HEK293T (cell line): ENCODE results near the gene EXD3.
"Not testable (repeated sequence)": the region's sequence is repeated elsewhere in the genome, so short reads cannot be mapped to it uniquely, and the experiment has no call there.

ENCODE experiments used
- CTCF ChIA-PET: fragments of 350-600 bp; formaldehyde crosslinking; extraction: SDS; loops from one replicate; lab custom pipeline; 2021; ENCODE audit warnings: antibody characterized with exemption, inconsistent platforms; lab: Yijun Ruan, JAX
- POLR2A ChIA-PET: fragments of 350-600 bp; formaldehyde crosslinking; extraction: SDS; loops from one replicate; lab custom pipeline; 2020; ENCODE audit warnings: antibody characterized with exemption, inconsistent platforms; lab: Yijun Ruan, JAX
- DNase-seq: peaks from one replicate; pipeline ENCODE4 v3.0.0; 2012; ENCODE audit warnings: mixed read lengths; ENCODE audit errors: extremely low spot score
- ARNT ChIP-seq: fragments of 450-650 bp; IDR thresholded peaks from 2 replicates; pipeline ENCODE4 v1.6.1; 2017; ENCODE audit warnings: mild to moderate bottlenecking
- BHLHE40 ChIP-seq: fragments of 450-650 bp; IDR thresholded peaks from 2 replicates; pipeline ENCODE4 v1.6.1; 2016; ENCODE audit warnings: mild to moderate bottlenecking, moderate library complexity, borderline replicate concordance
- CTBP1 ChIP-seq: fragments of 450-650 bp; IDR thresholded peaks from 2 replicates; pipeline ENCODE4 v1.6.1; 2016; ENCODE audit warnings: borderline replicate concordance
- ELF4 ChIP-seq: fragments of 450-650 bp; IDR thresholded peaks from 2 replicates; pipeline ENCODE4 v1.6.1; 2017; ENCODE audit warnings: antibody characterized with exemption
- FOXA1 ChIP-seq: fragments of 450-650 bp; IDR thresholded peaks from 2 replicates; pipeline ENCODE4 v1.6.1; 2016; ENCODE audit warnings: mild to moderate bottlenecking
- FOXK2 ChIP-seq: fragments of 450-650 bp; IDR thresholded peaks from 2 replicates; pipeline ENCODE4 v1.6.1; 2016; ENCODE audit warnings: mild to moderate bottlenecking
- FOXM1 ChIP-seq: fragments of 450-650 bp; IDR thresholded peaks from 2 replicates; pipeline ENCODE4 v1.6.1; 2017; ENCODE audit warnings: mild to moderate bottlenecking, borderline replicate concordance
- HDGF ChIP-seq: fragments of 450-650 bp; IDR thresholded peaks from 2 replicates; pipeline ENCODE4 v1.6.1; 2017; ENCODE audit warnings: antibody characterized with exemption, borderline replicate concordance
- L3MBTL2 ChIP-seq: fragments of 450-650 bp; conservative IDR thresholded peaks from 2 replicates; pipeline ENCODE4 v1.6.1; 2016; ENCODE audit warnings: mild to moderate bottlenecking
- LEF1 ChIP-seq: fragments of 450-650 bp; IDR thresholded peaks from 2 replicates; pipeline ENCODE4 v1.6.1; 2017; ENCODE audit warnings: mild to moderate bottlenecking, borderline replicate concordance
- NFRKB ChIP-seq: fragments of 450-650 bp; IDR thresholded peaks from 2 replicates; pipeline ENCODE4 v1.6.1; 2016; ENCODE audit warnings: mild to moderate bottlenecking, moderate library complexity
- SP1 ChIP-seq: fragments of 450-650 bp; IDR thresholded peaks from 2 replicates; pipeline ENCODE4 v1.6.1; 2017
- SUZ12 ChIP-seq: fragments of 450-650 bp; IDR thresholded peaks from 2 replicates; pipeline ENCODE4 v1.6.1; 2016; ENCODE audit warnings: mild to moderate bottlenecking
- TARDBP ChIP-seq: fragments of 450-650 bp; IDR thresholded peaks from 2 replicates; pipeline ENCODE4 v1.6.1; 2016
- ZNF384 ChIP-seq: fragments of 450-650 bp; IDR thresholded peaks from 2 replicates; pipeline ENCODE4 v1.6.1; 2016
- TF ChIP-seq, protein P1 (sequence below): fragments of 450-650 bp; IDR thresholded peaks from 2 replicates; pipeline ENCODE4 v1.6.1; 2016

Gene EXD3

GRCh38 chr9:137411645-137412380 lies 11.1 kb downstream of the EXD3 start:
- DNase-seq, result no peak

DNA sequence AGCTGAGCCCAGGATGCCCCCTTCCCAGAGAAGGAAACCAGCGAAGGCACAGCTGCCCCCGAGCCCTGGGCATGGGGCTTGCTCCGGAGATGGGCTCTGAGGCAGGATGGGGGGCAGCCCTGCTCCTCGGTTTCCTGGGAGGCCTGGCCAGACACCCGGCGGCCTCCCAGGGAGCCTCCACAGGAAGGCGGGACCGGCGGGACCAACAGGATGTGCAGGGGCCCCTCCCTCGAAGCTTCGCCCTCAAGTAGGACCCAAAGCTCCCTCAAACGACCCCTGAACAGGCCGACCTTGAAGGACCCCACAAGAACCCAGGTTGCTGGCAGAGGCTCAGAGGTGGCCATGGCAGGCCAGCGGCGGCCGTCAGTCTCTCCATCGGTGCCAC lies 11.7 kb downstream of the EXD3 start:
- TF ChIP-seq FOXA1 (no peak), TARDBP (no peak), FOXK2 (no peak), SUZ12 (no peak), ELF4 (no peak), LEF1 (no peak), NFRKB (no peak), ZNF384 (no peak), SP1 (no peak), CTBP1 (no peak), BHLHE40 (no peak), HDGF (no peak), FOXM1 (no peak), ARNT (no peak)
- TF ChIP-seq, protein P1, sequence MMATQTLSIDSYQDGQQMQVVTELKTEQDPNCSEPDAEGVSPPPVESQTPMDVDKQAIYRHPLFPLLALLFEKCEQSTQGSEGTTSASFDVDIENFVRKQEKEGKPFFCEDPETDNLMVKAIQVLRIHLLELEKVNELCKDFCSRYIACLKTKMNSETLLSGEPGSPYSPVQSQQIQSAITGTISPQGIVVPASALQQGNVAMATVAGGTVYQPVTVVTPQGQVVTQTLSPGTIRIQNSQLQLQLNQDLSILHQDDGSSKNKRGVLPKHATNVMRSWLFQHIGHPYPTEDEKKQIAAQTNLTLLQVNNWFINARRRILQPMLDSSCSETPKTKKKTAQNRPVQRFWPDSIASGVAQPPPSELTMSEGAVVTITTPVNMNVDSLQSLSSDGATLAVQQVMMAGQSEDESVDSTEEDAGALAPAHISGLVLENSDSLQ, result no peak
- POLR2A ChIA-PET, result interaction anchor here (2.0 kb wide), 1 partner anchor 109 kb away, joined by 5 read pairs; the partner anchor contains the start of gene NRARP
- no peak for DNase-seq
- CTCF ChIA-PET, result no interaction called here

More at GRCh38 chr9:137411645-137412380, 11.1 kb downstream of the EXD3 start:
- no peak for TF ChIP-seq NFRKB
- TF ChIP-seq FOXA1, result no peak
- no peak for TF ChIP-seq FOXK2
- no peak for TF ChIP-seq L3MBTL2
- TF ChIP-seq FOXM1, result no peak
- TF ChIP-seq ARNT, result no peak
- no peak for TF ChIP-seq CTBP1
- TF ChIP-seq HDGF, result no peak
- TF ChIP-seq ELF4, result no peak
- no peak for TF ChIP-seq SP1
- no peak for TF ChIP-seq ZNF384
- ChIA-PET POLR2A (interaction anchor here (2.0 kb wide), 2 partner anchors 11 to 110 kb away, joined by 5 to 6 read pairs; partner anchors contain the start of genes EXD3, NOXA1 and NRARP), CTCF (interaction anchor here (0.8 kb wide), 1 partner anchor 11 kb away, joined by 3 read pairs; no protein-coding TSS in a partner anchor)

- POLR2A ChIA-PET, result no interaction called here
- CTCF ChIA-PET, result no interaction called here
- TF ChIP-seq TARDBP, result no peak
- no peak for TF ChIP-seq NFRKB
- TF ChIP-seq FOXK2, result no peak
- TF ChIP-seq CTBP1, result no peak
- no peak for TF ChIP-seq ZNF384
- TF ChIP-seq HDGF, result no peak
- no peak for TF ChIP-seq ARNT
- TF ChIP-seq BHLHE40, result no peak
- no peak for DNase-seq
Observed at GRCh38 chr9:137410891-137411249, 12.1 kb downstream of the EXD3 start.

GRCh38 chr9:137410236-137410890 lies 12.6 kb downstream of the EXD3 start:
- DNase-seq, POLR2A ChIA-PET: not testable (repeated sequence)
- CTCF ChIA-PET, result interaction anchor here (1.6 kb wide), 1 partner anchor 123 kb away, joined by 5 read pairs; no protein-coding TSS in a partner anchor

DNA sequence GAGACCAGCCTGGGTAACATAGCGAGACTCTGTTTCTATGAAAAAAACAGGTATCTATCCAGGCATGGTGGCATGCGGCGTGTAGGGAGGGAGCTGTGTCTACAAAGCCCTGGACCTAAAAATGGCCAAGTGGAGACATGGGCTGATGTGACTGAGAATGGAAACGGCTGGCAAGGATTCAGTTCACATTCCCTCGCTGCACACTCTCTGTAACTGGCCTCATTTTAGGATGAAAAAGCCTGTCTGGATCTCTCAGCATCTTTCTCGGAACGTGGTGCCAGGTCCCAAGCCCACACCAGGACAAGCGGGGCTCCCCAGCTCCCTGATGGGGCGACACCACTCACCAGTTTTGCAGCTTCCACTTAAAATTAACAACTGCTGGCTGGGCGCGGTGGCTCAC lies 13.4 kb downstream of the EXD3 start:
- TF ChIP-seq FOXK2, result no peak
- no peak for TF ChIP-seq L3MBTL2
- TF ChIP-seq, protein P1, result no peak
- TF ChIP-seq CTBP1, result no peak
- no peak for TF ChIP-seq ELF4
- no peak for TF ChIP-seq HDGF
- no peak for TF ChIP-seq LEF1
- no peak for TF ChIP-seq FOXM1
- DNase-seq, result no peak
- CTCF ChIA-PET, result interaction anchor here (1.6 kb wide), 1 partner anchor 122 kb away, joined by 5 read pairs; no protein-coding TSS in a partner anchor
- POLR2A ChIA-PET, result interaction anchor here (1.8 kb wide), 1 partner anchor 14 kb away, joined by 5 read pairs; the partner anchor contains the start of genes EXD3 and NOXA1

DNA sequence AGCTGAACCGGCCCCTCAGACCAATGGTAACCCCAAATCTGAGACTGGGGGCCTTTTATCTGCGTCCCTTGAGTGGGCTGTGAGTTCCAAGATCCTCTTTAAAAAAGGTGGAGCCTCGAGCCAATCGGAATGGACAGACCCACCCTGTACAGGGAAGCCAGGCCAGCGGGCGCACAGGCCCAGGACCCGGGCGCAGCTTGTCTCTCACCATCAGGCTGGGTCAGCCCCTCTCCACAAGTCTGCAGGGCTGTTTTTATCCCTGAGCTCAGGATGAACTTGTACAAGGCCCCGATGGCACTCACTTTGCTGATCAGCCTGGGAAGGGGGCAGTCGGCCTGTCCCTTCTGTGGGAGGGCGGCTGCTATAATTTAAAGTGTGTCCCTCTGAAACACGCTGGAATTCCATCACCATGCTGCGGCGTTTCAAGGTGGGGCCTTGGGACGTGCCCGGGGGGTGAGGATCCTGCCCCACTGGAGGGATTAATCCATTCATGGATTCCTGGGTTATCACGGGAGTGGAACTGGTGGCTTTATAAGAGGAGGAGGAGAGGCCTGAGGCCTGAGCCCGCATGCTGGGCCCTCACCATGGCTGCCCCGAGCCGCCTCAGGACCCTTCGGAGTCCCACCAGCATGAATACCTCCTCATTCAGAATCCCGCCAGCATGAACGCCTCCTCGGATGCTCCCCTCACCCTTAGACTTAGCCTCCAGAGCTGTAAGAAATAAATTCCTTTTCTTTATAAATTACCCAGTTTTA lies 14.1 kb downstream of the EXD3 start:
- TF ChIP-seq FOXK2, result no peak
- no peak for TF ChIP-seq LEF1
- TF ChIP-seq, protein P1, result no peak
- no peak for TF ChIP-seq L3MBTL2
- CTCF ChIA-PET, result interaction anchor here (0.6 to 1.6 kb wide), 2 partner anchors 122 to 169 kb away, joined by 3 to 5 read pairs; no protein-coding TSS in a partner anchor
- no peak for DNase-seq
- POLR2A ChIA-PET, result interaction anchor here (1.8 kb wide), 1 partner anchor 14 kb away, joined by 5 read pairs; the partner anchor contains the start of genes EXD3 and NOXA1
